CD14-positive monocyte (primary cell): ENCODE data around the gene SHTN1. TPM values are rescaled to one million over a fixed set of nuclear protein-coding genes. Genes with fewer than 3 reads are reported as not detected.

Experiments
- DNase-seq, 3 donors: peaks; one replicate each; pipeline ENCODE4 v3.0.0-alpha.2; 2011 to 2022
- H2AFZ ChIP-seq: 2 replicates; pipeline ENCODE4 v1.6.0; 2012; ENCODE audit warnings: mild to moderate bottlenecking, low read depth, low read length, inconsistent platforms; ENCODE audit not compliant: insufficient read depth, poor library complexity, severe bottlenecking
- H3K27ac ChIP-seq, 2 donors: 1 replicate in 1 of 2; 2 replicates in 1 of 2; pipeline ENCODE4 v1.5.1; 2012 to 2013; ENCODE audit warnings: low read length in 2 of 2, control low read depth in 1 of 2, inconsistent platforms in 1 of 2, low read depth in 1 of 2, mild to moderate bottlenecking in 1 of 2
- H3K27me3 ChIP-seq, 2 donors: one replicate each; pipeline versions ENCODE4 v1.6.0 to v1.6.1; 2011 to 2013; ENCODE audit warnings: low read length in 2 of 2; ENCODE audit not compliant: control insufficient read depth in 2 of 2, insufficient read depth in 2 of 2
- H3K36me3 ChIP-seq, 2 donors: replicated peaks in 1 of 2; 1 replicate in 1 of 2; 2 replicates in 1 of 2; pipeline versions ENCODE4 v1.5.1 to v1.6.1; 2012 to 2013; ENCODE audit warnings: low read length in 2 of 2, control low read depth in 1 of 2, inconsistent platforms in 1 of 2, mild to moderate bottlenecking in 1 of 2; ENCODE audit not compliant: insufficient read depth in 2 of 2, control insufficient read depth in 1 of 2
- H3K4me1 ChIP-seq, 2 donors: 1 replicate in 1 of 2; 2 replicates in 1 of 2; pipeline versions ENCODE4 v1.5.1 to v1.6.1; 2012 to 2013; ENCODE audit warnings: low read length in 2 of 2, control low read depth in 1 of 2, inconsistent platforms in 1 of 2, mild to moderate bottlenecking in 1 of 2, moderate library complexity in 1 of 2; ENCODE audit not compliant: insufficient read depth in 2 of 2, control insufficient read depth in 1 of 2
- H3K4me2 ChIP-seq: replicated peaks from 2 replicates; pipeline ENCODE3; 2012; ENCODE audit warnings: low read length, moderate library complexity, mild to moderate bottlenecking; ENCODE audit not compliant: poor library complexity, severe bottlenecking; ENCODE audit errors: extremely low read depth
- H3K4me3 ChIP-seq, 3 experiments: fragments of 200-600 bp in 1 of 3; sonication (generic) in 1 of 3; replicated peaks in 1 of 3; 1 replicate in 2 of 3; 2 replicates in 1 of 3; pipeline ENCODE4 v1.5.1; 2011 to 2013; ENCODE audit warnings: low read length in 3 of 3, mild to moderate bottlenecking in 3 of 3, control low read depth in 2 of 3, low read depth in 2 of 3, inconsistent platforms in 1 of 3, moderate library complexity in 1 of 3
- H3K79me2 ChIP-seq: 2 replicates; pipeline ENCODE4 v1.6.0; 2012; ENCODE audit warnings: mild to moderate bottlenecking, control low read depth, inconsistent platforms, low read length, moderate library complexity; ENCODE audit not compliant: insufficient read depth
- H3K9ac ChIP-seq: 2 replicates; pipeline ENCODE4 v1.6.0; 2017; ENCODE audit warnings: low read length, mild to moderate bottlenecking; ENCODE audit not compliant: insufficient read depth, poor library complexity, severe bottlenecking
- H3K9me3 ChIP-seq, 2 donors: replicated peaks in 1 of 2; 1 replicate in 1 of 2; 2 replicates in 1 of 2; pipeline versions ENCODE4 v1.5.1 to v1.6.1; 2012 to 2013; ENCODE audit warnings: low read length in 2 of 2, control low read depth in 1 of 2; ENCODE audit not compliant: control insufficient read depth in 1 of 2, insufficient read depth in 1 of 2
- H4K20me1 ChIP-seq: 2 replicates; pipeline ENCODE4 v1.6.0; 2012; ENCODE audit warnings: mild to moderate bottlenecking, low read length, control low read depth, moderate library complexity; ENCODE audit not compliant: insufficient read depth
- H3K27ac Mint-ChIP-seq, 7 donors: one replicate each; pipeline ENCODE4 v1.8.0; 2020; ENCODE audit warnings: mild to moderate bottlenecking in 7 of 7, mixed read lengths in 7 of 7, moderate library complexity in 6 of 7, inconsistent platforms in 2 of 7
- H3K27me3 Mint-ChIP-seq, 3 donors: one replicate each; pipeline ENCODE4 v1.8.0; 2021 to 2022; ENCODE audit warnings: low read depth in 3 of 3, mild to moderate bottlenecking in 3 of 3, mixed read lengths in 3 of 3, moderate library complexity in 3 of 3, inconsistent platforms in 1 of 3
- H3K36me3 Mint-ChIP-seq, 2 donors: one replicate each; pipeline ENCODE4 v1.8.0; 2020; ENCODE audit warnings: mixed read lengths in 2 of 2, inconsistent platforms in 1 of 2, mild to moderate bottlenecking in 1 of 2
- H3K4me1 Mint-ChIP-seq: one replicate; pipeline ENCODE4 v1.8.0; 2020; ENCODE audit warnings: mild to moderate bottlenecking, mixed read lengths
- H3K4me3 Mint-ChIP-seq, 2 donors: one replicate each; pipeline ENCODE4 v1.8.0; 2020; ENCODE audit warnings: mild to moderate bottlenecking in 2 of 2, mixed read lengths in 2 of 2, moderate library complexity in 1 of 2
- H3K9me3 Mint-ChIP-seq, 7 donors: one replicate each; pipeline ENCODE4 v1.8.0; 2020 to 2022; ENCODE audit warnings: mixed read lengths in 7 of 7, mild to moderate bottlenecking in 6 of 7, moderate library complexity in 6 of 7, inconsistent platforms in 2 of 7
- WGBS: methylation state at CpG from one replicate; pipeline ENCODE4 v1.1.5; 2013; ENCODE audit warnings: missing lambda C conversion rate; ENCODE audit not compliant: insufficient coverage; 5-methylcytosine and 5-hydroxymethylcytosine counted together
- intact Hi-C, 2 donors: fragments of 100-400 bp; cut with micrococcal nuclease; formaldehyde crosslinking; loops; one replicate each; pipeline versions ENCODE4 v1.15.0 to v1.15.1; 2023
- polyA plus RNA-seq, 3 donors: library from polyadenylated mRNA; depleted of rRNA in 1 of 3; unstranded in 2 of 3; stranded (reverse) in 1 of 3; fragments of 300-500 nt in 2 of 3; fragments of >200 nt in 1 of 3; fragmentation: Illumina TruSeq in 2 of 3; gene quantifications; 1 replicate in 2 of 3; 2 replicates in 1 of 3; pipeline ENCODE4 v1.2.3, GENCODE V29; 2012 to 2021
- TF ChIP-seq, protein P1 (sequence below): fragments of 200-600 bp; IDR thresholded peaks from one replicate; pipeline ENCODE4 v1.8.0; 2022; ENCODE audit warnings: antibody characterized with exemption, mild to moderate bottlenecking

SHTN1 gene
- polyA plus RNA-seq, 3 donors: 14.4 to 22.6 (median 14.9) TPM

DNA sequence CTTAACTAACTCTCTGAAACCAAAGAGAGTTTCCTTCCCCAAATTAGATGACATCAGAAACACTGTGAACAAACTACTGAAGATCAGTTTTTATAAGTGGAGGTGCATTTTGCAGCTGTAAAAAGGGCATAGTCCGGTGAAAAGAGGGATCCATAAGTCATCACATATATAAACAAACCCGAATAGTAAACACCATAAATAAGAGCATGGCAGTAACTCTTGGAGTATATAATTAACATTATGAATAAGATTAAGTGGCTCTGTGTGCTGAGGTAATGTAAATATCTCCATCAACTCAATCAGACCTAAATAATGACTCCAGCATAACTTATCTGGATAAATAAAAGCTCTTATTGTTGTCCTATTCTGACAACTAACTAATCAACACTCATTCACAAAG, 43.0 kb upstream of the SHTN1 start:
- Mint-ChIP-seq H3K27ac (no peak overlapping the region), H3K27me3 (peaks cover 6 to 11% (median 10%) of the 10 kb centered on the region in 3 donors), H3K36me3 (no peaks in the 10 kb centered on the region), H3K9me3 (peaks cover 5 to 28% (median 16%) of the 10 kb centered on the region in 7 donors), H3K4me3 (no peak overlapping the region), H3K4me1 (peaks cover 1% of the 10 kb centered on the region)
- H4K20me1 ChIP-seq: no peaks in the 10 kb centered on the region
- no CpG with 5 or more reads among the region's 2 CpGs for whole genome bisulfite sequencing
- peaks cover 0 to 8% of the 10 kb centered on the region in 2 donors for H3K9me3 ChIP-seq
- no peak overlapping the region for H3K9ac ChIP-seq
- H3K27me3 ChIP-seq: peaks cover 2 to 11% of the 10 kb centered on the region in 2 donors
- no peaks in the 10 kb centered on the region for H3K4me1 ChIP-seq
- no peak for DNase-seq
- H3K4me2 ChIP-seq: no peak overlapping the region
- no peaks in the 10 kb centered on the region for H3K79me2 ChIP-seq
- H3K4me3 ChIP-seq: no peak overlapping the region
- no peaks in the 10 kb centered on the region for H3K36me3 ChIP-seq
- no peak overlapping the region for H3K27ac ChIP-seq
- TF ChIP-seq, protein P1, sequence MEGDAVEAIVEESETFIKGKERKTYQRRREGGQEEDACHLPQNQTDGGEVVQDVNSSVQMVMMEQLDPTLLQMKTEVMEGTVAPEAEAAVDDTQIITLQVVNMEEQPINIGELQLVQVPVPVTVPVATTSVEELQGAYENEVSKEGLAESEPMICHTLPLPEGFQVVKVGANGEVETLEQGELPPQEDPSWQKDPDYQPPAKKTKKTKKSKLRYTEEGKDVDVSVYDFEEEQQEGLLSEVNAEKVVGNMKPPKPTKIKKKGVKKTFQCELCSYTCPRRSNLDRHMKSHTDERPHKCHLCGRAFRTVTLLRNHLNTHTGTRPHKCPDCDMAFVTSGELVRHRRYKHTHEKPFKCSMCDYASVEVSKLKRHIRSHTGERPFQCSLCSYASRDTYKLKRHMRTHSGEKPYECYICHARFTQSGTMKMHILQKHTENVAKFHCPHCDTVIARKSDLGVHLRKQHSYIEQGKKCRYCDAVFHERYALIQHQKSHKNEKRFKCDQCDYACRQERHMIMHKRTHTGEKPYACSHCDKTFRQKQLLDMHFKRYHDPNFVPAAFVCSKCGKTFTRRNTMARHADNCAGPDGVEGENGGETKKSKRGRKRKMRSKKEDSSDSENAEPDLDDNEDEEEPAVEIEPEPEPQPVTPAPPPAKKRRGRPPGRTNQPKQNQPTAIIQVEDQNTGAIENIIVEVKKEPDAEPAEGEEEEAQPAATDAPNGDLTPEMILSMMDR: no peak
- intact Hi-C loops: no loop called here
- H2AFZ ChIP-seq: no peak overlapping the region

DNA sequence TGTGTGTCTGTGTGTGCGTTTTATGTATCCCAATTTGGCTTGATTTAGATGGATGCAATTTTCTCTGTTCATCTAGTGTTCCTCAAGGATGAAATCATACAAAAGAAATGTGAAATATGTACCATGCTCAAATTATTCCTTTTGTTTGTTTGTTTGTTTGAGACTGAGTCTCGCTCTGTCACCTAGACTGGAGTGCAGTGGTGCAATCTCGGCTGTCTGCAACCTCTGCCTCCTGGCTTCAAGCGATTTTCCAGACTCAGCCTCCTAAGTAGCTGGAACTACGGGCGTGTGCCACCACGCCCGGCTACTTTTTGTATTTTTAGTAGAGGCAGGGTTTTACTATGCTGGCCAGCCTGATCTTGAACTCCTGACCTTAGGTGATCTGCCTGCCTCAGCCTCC, 11.3 kb upstream of the SHTN1 start:
- Histone ChIP-seq H3K27me3 (peaks cover 0 to 3% of the 10 kb centered on the region in 2 donors), H3K36me3 (no peaks in the 10 kb centered on the region), H2AFZ (no peak overlapping the region), H3K4me1 (no peaks in the 10 kb centered on the region), H3K27ac (no peak overlapping the region), H3K9ac (no peak overlapping the region), H4K20me1 (no peaks in the 10 kb centered on the region), H3K4me2 (no peak overlapping the region), H3K4me3 (no peak overlapping the region), H3K79me2 (no peaks in the 10 kb centered on the region), H3K9me3 (no peaks in the 10 kb centered on the region)
- intact Hi-C loops: no loop called here
- no peak for DNase-seq
- H3K9me3 Mint-ChIP-seq: peaks cover 0 to 1% (median 0%) of the 10 kb centered on the region in 7 donors
- 100% methylated on average over 1 of the region's 8 CpGs for WGBS
- TF ChIP-seq, protein P1: no peak
- H3K4me1 Mint-ChIP-seq: no peaks in the 10 kb centered on the region
- H3K27me3 Mint-ChIP-seq: peaks cover 3 to 18% (median 6%) of the 10 kb centered on the region in 3 donors
- no peak overlapping the region for H3K27ac Mint-ChIP-seq
- no peaks in the 10 kb centered on the region for H3K36me3 Mint-ChIP-seq
- H3K4me3 Mint-ChIP-seq: no peak overlapping the region
